ENCODE measurements around the gene CTDSP1.

Gene CTDSP1, protein sequence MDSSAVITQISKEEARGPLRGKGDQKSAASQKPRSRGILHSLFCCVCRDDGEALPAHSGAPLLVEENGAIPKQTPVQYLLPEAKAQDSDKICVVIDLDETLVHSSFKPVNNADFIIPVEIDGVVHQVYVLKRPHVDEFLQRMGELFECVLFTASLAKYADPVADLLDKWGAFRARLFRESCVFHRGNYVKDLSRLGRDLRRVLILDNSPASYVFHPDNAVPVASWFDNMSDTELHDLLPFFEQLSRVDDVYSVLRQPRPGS

DNA sequence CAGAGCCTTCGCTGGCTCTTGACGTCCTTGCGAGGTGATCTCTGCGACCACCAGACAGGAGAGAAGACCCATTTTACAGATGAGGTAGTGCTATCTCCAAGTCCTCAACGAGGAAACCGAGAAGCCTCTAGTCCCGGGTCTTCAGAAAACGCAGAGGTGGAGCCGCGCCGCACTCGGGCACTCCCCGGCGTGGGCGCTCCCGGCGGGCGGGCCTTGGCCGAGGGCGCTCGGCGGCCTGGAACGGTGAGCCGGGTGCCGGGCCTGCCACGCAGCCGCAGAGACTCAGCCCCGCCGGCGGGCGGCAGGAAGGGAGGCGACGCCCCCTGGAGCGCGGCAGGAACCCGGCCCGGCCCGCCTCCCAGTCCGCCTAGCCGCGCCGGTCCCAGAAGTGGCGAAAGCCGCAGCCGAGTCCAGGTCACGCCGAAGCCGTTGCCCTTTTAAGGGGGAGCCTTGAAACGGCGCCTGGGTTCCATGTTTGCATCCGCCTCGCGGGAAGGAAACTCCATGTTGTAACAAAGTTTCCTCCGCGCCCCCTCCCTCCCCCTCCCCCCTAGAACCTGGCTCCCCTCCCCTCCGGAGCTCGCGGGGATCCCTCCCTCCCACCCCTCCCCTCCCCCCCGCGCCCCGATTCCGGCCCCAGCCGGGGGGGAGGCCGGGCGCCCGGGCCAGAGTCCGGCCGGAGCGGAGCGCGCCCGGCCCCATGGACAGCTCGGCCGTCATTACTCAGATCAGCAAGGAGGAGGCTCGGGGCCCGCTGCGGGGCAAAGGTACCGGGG lies at the start of gene CTDSP1:
CTDSP1 (plus strand) TSS at position 478 of the 776 bp plus-strand sequence; CDS start at position 701, 223 bp downstream.
- H3K4me3 Mint-ChIP-seq = peak within 1 kb of the TSS; percentile 92
- DNase-seq (ENCODE audit: low spot score in 2 of 2) = peak; percentile 76 to 88
- H3K9me3 Mint-ChIP-seq = no peaks in the 10 kb centered on the region
- peak within 1 kb of the TSS; percentile 94 for H3K27ac Mint-ChIP-seq (ENCODE audit: low read depth)
- H3K36me3 Mint-ChIP-seq (ENCODE audit: insufficient read depth) = peaks cover 50% of the 10 kb centered on the region
- ATAC-seq (replicated peaks; ENCODE audit: extremely low read depth, poor library complexity, severe bottlenecking) = peak; percentile 24
- H3K4me1 Mint-ChIP-seq = peaks cover 62% of the 10 kb centered on the region
- no peaks in the 10 kb centered on the region for H3K27me3 Mint-ChIP-seq

DNA sequence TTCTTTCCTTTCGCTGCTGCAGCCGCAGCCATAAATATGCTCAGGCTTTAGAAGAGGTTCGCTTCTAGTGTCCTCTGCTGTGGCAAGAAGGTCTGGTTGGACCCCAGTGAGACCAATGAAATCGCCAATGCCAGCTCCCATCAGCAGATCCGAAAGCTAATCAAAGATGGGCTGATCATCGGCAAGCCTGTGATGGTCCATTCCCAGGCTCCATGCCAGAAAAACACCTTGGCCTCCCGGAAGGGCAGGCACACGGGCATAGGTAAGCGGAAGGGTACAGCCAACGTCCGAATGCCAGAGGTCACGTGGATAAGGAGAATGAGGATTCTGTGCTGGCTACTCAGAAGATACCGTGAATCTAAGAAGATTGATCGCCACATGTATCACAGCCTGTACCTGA lies 45.6 kb upstream of the CTDSP1 start:
- H3K36me3 Mint-ChIP-seq (ENCODE audit: insufficient read depth) = peaks cover 4% of the 10 kb centered on the region
- no peak overlapping the region for H3K27ac Mint-ChIP-seq (ENCODE audit: low read depth)
- peaks cover 6% of the 10 kb centered on the region for H3K9me3 Mint-ChIP-seq
- no peaks in the 10 kb centered on the region for H3K4me1 Mint-ChIP-seq
- no peak overlapping the region for H3K4me3 Mint-ChIP-seq
- no peaks in the 10 kb centered on the region for H3K27me3 Mint-ChIP-seq
- DNase-seq (ENCODE audit: low spot score in 2 of 2) (no peak), ATAC-seq (replicated peaks; ENCODE audit: extremely low read depth, poor library complexity, severe bottlenecking) (no peak)

DNA sequence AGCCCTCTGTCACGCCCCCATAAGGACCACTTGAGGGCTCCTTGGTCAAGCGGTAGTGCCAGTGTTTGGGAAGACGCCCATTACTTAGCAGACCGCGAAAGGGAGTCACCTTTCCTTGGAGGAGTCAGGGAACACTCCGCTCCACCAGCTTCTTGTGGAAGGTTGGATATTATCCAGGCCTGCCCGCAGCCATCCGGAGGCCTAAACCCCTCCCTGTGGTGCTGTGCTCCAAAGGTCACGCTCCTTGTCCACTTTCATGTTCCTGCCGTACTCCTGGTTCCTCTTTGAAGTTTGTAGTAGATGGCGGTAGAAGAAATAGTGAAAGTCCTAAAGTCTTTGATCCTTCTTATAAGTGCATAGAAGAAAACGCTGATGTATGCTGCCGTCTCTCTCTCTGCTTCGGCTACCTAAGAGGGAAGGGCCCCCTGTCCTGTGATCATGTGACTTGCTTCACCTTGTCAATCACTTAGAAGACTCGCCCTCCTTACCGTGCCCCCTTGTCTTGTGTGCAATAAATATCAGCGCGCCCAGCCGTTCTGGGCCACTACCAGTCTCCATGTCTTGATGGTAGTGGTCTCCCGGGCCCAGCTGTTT lies 44.7 kb upstream of the CTDSP1 start:
- Mint-ChIP-seq H3K27ac (ENCODE audit: low read depth) (no peak overlapping the region), H3K36me3 (ENCODE audit: insufficient read depth) (peaks cover 4% of the 10 kb centered on the region), H3K4me1 (no peaks in the 10 kb centered on the region), H3K4me3 (no peak overlapping the region), H3K9me3 (peaks cover 6% of the 10 kb centered on the region), H3K27me3 (no peaks in the 10 kb centered on the region)
- no peak for ATAC-seq (replicated peaks; ENCODE audit: extremely low read depth, poor library complexity, severe bottlenecking)
- no peak for DNase-seq (ENCODE audit: low spot score in 2 of 2)

DNA sequence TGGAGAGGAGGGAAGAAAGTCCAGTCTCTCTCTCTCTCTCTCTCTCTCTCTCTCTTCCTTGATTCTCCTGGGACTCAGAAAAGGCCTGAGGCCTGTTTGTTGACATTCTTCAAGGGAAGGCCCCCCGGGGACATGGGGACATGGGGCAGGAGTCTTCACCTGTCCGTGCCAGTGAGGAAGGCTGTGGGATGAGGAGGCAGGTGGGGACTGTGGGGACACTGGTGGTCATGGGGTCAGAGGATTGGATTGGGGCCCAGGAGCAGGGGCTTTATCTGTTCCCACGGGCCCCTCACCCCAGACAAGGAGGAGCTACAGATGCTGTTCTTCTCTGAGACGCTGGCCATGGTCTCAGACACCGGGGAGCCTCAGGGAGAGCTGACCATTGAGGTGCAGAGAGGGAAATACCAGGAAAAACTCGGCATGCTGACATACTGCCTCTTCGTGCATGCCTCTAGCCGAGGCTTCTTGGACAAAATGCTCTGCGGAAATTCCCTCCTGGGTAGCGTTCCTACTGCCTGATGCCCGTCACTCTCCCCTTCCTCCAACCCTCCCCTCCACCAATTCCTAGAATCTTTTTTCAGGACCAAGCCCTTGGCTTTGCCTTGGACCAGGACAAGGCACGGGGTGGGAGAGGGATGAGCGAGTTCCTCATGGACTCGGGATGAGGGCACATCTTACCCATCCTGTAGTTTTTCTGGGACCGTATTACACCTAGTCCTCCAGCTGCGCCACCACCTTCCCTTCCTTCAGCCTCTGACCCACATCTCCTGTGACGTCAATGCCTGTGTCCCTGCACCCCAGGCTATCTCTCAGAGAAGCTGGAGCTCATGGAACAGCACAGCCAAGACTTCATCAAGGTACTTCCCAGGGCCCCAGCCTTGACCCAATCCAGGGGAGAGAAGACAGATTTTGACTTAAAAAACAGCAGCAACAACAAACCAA lies 42.2 kb upstream of the CTDSP1 start:
- no peak overlapping the region for H3K27ac Mint-ChIP-seq (ENCODE audit: low read depth)
- H3K4me3 Mint-ChIP-seq = no peak overlapping the region
- peaks cover 4% of the 10 kb centered on the region for H3K36me3 Mint-ChIP-seq (ENCODE audit: insufficient read depth)
- DNase-seq (ENCODE audit: low spot score in 2 of 2) (no peak), ATAC-seq (replicated peaks; ENCODE audit: extremely low read depth, poor library complexity, severe bottlenecking) (no peak)
- no peaks in the 10 kb centered on the region for H3K9me3 Mint-ChIP-seq
- no peaks in the 10 kb centered on the region for H3K4me1 Mint-ChIP-seq
- H3K27me3 Mint-ChIP-seq = no peaks in the 10 kb centered on the region

DNA sequence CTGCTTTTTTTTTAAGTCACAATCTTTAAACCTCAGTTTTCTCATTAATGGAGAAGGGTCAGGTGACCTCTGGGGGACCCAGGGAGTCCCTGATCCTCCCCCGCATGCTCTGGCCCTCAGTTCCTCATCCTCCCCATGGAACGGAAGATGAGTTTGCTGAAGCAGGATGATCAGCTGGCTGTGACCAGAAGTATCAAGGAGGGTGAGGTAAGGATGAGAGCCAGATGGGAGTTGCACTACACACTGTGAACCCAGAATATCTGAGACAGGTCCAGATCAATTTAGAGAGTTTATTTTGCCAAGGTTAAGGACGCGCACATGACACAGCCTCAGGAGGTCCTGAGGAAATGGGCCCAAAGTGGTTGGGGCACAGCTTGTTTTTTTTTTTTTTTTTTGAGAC lies 39.2 kb upstream of the CTDSP1 start:
- DNase-seq (ENCODE audit: low spot score in 2 of 2) (no peak), ATAC-seq (replicated peaks; ENCODE audit: extremely low read depth, poor library complexity, severe bottlenecking) (no peak)
- Mint-ChIP-seq H3K27ac (ENCODE audit: low read depth) (no peak overlapping the region), H3K27me3 (no peaks in the 10 kb centered on the region), H3K9me3 (no peaks in the 10 kb centered on the region), H3K4me1 (peaks cover under 1% of the 10 kb centered on the region), H3K36me3 (ENCODE audit: insufficient read depth) (peaks cover 4% of the 10 kb centered on the region), H3K4me3 (no peak overlapping the region)

DNA sequence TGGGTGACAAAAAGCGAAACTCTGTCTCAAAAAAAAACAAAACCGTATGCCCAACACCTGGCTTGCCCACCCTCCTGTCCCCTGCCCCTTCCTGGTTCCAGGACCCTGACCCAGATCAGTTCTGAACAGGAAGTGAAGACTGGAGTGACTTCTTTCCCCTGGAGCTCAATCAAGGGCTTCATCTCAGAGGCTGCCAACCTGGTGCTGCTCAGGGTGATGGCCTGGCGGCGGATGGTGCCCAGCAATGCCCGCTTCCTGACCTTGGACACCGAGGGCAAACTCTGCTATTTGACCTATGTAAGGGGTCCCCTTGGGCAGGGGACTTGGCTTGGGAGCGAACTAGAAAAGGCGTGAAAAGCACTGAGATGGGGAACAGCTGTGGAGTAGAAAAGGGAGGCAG lies 37.1 kb upstream of the CTDSP1 start:
- Mint-ChIP-seq H3K27ac (ENCODE audit: low read depth) (no peak overlapping the region), H3K4me1 (peaks cover 5% of the 10 kb centered on the region), H3K9me3 (no peaks in the 10 kb centered on the region)

DNA sequence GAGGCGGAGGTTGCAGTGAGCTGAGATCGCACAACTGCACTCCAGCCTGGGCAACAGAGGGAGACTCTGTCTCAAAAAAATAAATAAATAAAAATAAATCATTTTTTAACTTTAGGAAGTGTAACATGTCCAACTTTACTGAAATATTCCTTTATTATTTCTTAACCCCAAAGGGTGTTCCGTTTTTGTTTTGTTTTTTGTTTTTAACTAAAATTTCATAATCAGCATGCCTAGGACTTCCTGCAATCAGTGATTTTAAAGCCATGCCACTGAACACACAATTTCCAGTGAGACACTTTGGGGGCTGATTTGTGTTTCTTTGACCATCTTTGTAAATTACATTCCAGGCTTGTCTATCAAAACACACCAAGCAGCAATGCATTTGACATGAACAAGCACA lies 35.9 kb upstream of the CTDSP1 start:
- no peak overlapping the region for H3K4me3 Mint-ChIP-seq
- H3K27me3 Mint-ChIP-seq = no peaks in the 10 kb centered on the region
- DNase-seq (ENCODE audit: low spot score in 2 of 2) (no peak), ATAC-seq (replicated peaks; ENCODE audit: extremely low read depth, poor library complexity, severe bottlenecking) (no peak)
- no peak overlapping the region for H3K27ac Mint-ChIP-seq (ENCODE audit: low read depth)
- H3K9me3 Mint-ChIP-seq = no peaks in the 10 kb centered on the region
- peaks cover 5% of the 10 kb centered on the region for H3K36me3 Mint-ChIP-seq (ENCODE audit: insufficient read depth)
- peaks cover 5% of the 10 kb centered on the region for H3K4me1 Mint-ChIP-seq

More for the DNA sequence above, 37.1 kb upstream of the CTDSP1 start:
- Mint-ChIP-seq H3K36me3 (ENCODE audit: insufficient read depth) (peaks cover 5% of the 10 kb centered on the region), H3K27me3 (no peaks in the 10 kb centered on the region), H3K4me3 (no peak overlapping the region)
- no peak for DNase-seq (ENCODE audit: low spot score in 2 of 2)
- ATAC-seq (replicated peaks; ENCODE audit: extremely low read depth, poor library complexity, severe bottlenecking) = no peak

DNA sequence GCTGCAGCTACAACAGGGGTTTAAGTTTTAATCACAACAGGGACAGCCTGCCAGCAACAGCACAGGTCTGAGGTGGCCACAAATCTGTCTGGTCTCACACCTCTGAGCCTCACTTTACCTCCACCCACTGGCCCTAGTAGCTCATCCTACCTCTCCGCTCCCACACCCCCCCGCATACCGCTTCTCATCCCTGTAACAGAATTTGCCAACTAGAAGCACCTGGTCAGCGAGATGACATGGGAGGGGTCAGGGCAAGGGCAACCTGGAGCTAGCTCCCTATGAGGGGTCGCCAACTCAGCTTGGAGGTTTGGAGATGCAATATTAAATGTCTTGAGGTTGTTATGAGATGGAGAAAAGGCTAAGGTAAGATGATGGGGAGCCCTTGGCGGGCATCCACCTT lies 35.5 kb upstream of the CTDSP1 start:
- no peak for ATAC-seq (replicated peaks; ENCODE audit: extremely low read depth, poor library complexity, severe bottlenecking)
- Mint-ChIP-seq H3K27ac (ENCODE audit: low read depth) (no peak overlapping the region), H3K4me1 (peaks cover 5% of the 10 kb centered on the region), H3K4me3 (no peak overlapping the region), H3K27me3 (no peaks in the 10 kb centered on the region), H3K9me3 (no peaks in the 10 kb centered on the region), H3K36me3 (ENCODE audit: insufficient read depth) (peaks cover 7% of the 10 kb centered on the region)
- DNase-seq (ENCODE audit: low spot score in 2 of 2) = no peak

DNA sequence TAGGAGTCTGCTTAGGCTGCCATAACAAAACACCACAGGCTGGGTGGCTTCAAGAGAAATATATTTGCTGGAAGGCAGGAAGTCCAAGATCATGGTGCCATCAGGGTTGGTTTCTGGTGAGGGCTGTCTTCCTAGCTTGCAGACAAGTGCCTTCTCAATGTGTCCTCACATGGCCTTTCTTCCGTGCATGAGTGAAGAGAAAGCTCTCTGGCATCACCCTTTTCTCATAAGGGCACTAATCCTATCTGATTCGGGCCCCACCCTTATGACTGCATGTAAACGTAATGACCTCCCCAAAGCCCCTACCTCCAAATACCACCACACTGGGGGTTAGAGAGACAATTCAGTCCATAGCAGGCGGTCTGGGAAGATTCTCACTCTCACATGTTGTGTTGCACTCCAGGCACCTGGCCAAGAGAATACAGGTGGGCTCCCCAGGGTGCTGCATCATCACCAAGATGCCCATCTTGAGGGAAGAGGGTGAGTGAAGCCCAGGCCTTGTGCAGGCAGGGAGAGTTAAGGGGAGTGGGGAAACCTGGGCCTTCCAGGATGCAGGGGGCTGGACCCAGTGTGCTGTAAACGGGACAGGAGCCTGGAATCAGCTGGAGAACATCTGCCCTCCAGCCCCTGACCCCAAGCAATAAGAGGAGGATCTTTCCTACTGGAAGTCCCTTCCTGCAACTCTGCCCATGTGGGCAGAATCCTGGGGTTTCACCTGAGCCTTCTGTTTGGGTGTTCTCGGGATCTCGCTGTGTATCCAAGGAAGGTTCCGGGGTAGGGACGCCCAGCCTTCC lies 32.9 kb upstream of the CTDSP1 start:
- DNase-seq (ENCODE audit: low spot score in 2 of 2) (no peak), ATAC-seq (replicated peaks; ENCODE audit: extremely low read depth, poor library complexity, severe bottlenecking) (no peak)
- Mint-ChIP-seq H3K4me1 (peaks cover 5% of the 10 kb centered on the region), H3K4me3 (peak overlapping the region; percentile 75), H3K27ac (ENCODE audit: low read depth) (peak overlapping the region; percentile 83), H3K9me3 (no peaks in the 10 kb centered on the region), H3K27me3 (no peaks in the 10 kb centered on the region), H3K36me3 (ENCODE audit: insufficient read depth) (peaks cover 5% of the 10 kb centered on the region)

DNA sequence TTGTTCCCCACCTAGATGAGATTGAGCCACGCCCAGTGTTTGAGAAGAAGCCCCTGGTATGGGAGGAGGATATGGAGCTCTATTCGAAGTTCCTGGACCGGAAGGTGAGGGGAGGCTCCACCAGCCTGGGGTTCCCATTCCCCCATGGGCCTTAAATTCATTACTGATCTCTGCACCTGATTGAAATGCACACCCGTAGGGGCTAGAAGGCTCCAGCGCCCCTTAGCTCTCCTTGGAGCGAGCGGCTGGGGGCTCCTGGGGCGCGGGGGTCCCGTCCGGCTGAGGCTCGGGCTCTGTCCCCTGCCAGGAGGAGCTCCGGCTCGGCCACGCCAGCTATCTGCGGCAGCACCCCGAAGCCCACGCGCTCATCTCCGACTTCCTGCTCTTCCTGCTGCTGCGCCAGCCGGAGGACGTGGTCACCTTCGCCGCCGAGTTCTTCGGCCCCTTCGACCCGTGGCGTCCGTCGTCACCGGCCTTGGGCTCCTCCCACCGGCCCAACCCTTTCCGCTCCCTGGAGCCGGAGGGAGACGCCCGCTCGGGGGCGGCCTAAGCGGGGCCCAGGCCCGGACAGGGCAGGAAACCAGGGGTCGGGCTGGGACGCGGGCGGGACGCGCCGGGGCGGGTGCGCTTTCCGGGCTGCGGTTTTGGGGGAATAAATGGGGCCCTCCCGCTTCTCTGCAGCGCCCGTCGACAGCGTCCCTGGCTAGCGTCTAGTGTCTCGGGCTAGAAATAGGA lies 32.1 kb upstream of the CTDSP1 start:
- Mint-ChIP-seq H3K27me3 (no peaks in the 10 kb centered on the region), H3K27ac (ENCODE audit: low read depth) (peak overlapping the region; percentile 83), H3K9me3 (no peaks in the 10 kb centered on the region), H3K4me1 (peaks cover 5% of the 10 kb centered on the region), H3K36me3 (ENCODE audit: insufficient read depth) (peaks cover 5% of the 10 kb centered on the region), H3K4me3 (peak overlapping the region; percentile 75)
- ATAC-seq (replicated peaks; ENCODE audit: extremely low read depth, poor library complexity, severe bottlenecking) = peak; percentile 72
- peak; percentile 39 to 51 for DNase-seq (ENCODE audit: low spot score in 2 of 2)

DNA sequence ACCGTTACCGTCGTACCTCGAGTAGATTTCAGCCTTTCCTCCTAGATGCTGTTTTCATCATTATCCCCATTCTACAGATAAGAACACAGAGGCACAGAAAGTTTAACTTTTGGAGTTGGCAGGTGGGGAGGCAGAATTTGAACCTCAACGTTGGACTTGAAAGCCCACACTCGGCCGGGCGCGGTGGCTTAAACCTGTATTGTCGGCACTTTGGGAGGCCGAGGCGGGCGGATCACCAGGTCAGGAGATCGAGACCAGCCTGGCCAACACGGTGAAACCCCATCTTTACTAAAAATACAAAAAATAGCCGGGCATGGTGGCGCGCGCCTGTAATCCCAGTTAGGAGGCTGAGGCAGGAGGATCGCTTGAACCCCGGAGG lies 31.5 kb upstream of the CTDSP1 start:
- Mint-ChIP-seq H3K27ac (ENCODE audit: low read depth) (peak overlapping the region; percentile 83), H3K27me3 (no peaks in the 10 kb centered on the region), H3K4me3 (peak overlapping the region; percentile 75), H3K36me3 (ENCODE audit: insufficient read depth) (peaks cover 5% of the 10 kb centered on the region), H3K9me3 (no peaks in the 10 kb centered on the region), H3K4me1 (peaks cover 5% of the 10 kb centered on the region)
- ATAC-seq (replicated peaks; ENCODE audit: extremely low read depth, poor library complexity, severe bottlenecking) (no peak), DNase-seq (ENCODE audit: low spot score in 2 of 2) (no peak)
